ENCODE measurements around the gene STK38L.

The STK38L gene

GRCh38 chr12:27333403-27334009 lies 89.4 kb downstream of the STK38L start:
- DNase-seq: peak; percentile 38 to 77 (median 71)
- ChIA-PET CTCF (interaction anchor here (1.2 to 2.0 kb wide), 3 partner anchors 28 to 54 kb away, joined by 4 to 6 read pairs (median 5); no protein-coding TSS in a partner anchor), POLR2A (interaction anchor here (0.5 kb wide), 1 partner anchor 27 kb away, joined by 3 read pairs; no protein-coding TSS in a partner anchor)

GRCh38 chr12:27334042-27334720 lies 90.1 kb downstream of the STK38L start:
- Histone ChIP-seq H3K27me3 (replicated peaks in 2 of 5; ENCODE audit: control insufficient read depth in 4 of 5, insufficient read depth in 5 of 5, low read length in 4 of 5) (peaks cover 0 to 4% (median 0%) of the 10 kb centered on the region in 5 experiments), H3K4me1 (ENCODE audit: control extremely low read depth in 1 of 4, control insufficient read depth in 4 of 4, insufficient read depth in 4 of 4, low read length in 3 of 4) (peaks cover 9 to 34% (median 22%) of the 10 kb centered on the region in 4 experiments), H3K4me3 (ENCODE audit: control insufficient read depth in 1 of 7, extremely low read depth in 1 of 7, insufficient read depth in 4 of 7, low read depth in 2 of 7, low read length in 6 of 7) (peak overlapping the region in 6 of 7 experiments; percentile 76 to 95 (median 82)), H3K36me3 (ENCODE audit: control insufficient read depth in 4 of 4, insufficient read depth in 4 of 4, low read length in 3 of 4) (no peaks in the 10 kb centered on the region), H3K9me3 (ENCODE audit: control extremely low read depth in 1 of 5, control insufficient read depth in 4 of 5, insufficient read depth in 2 of 5, low read depth in 1 of 5, low read length in 4 of 5) (no peaks in the 10 kb centered on the region), H3K27ac (ENCODE audit: insufficient read depth in 1 of 2, low read depth in 1 of 2, low read length in 2 of 2, poor library complexity in 1 of 2, severe bottlenecking in 2 of 2) (no peak overlapping the region)
- peak in 1 of 3 donors; percentile 17 for DNase-seq
- ChIA-PET CTCF (interaction anchor here (1.1 to 2.0 kb wide), 4 partner anchors 28 to 53 kb away, joined by 3 to 6 read pairs (median 4); no protein-coding TSS in a partner anchor), POLR2A (interaction anchor here (0.5 kb wide), 1 partner anchor 27 kb away, joined by 3 read pairs; no protein-coding TSS in a partner anchor)
- 83% methylated on average over 3 of the region's 7 CpGs for WGBS (ENCODE audit: insufficient coverage)

More at GRCh38 chr12:27333403-27334009, 89.4 kb downstream of the STK38L start:
- Histone ChIP-seq H3K27me3 (replicated peaks in 2 of 5; ENCODE audit: control insufficient read depth in 4 of 5, insufficient read depth in 5 of 5, low read length in 4 of 5) (peaks cover 0 to 4% (median 0%) of the 10 kb centered on the region in 5 experiments), H3K4me3 (ENCODE audit: control insufficient read depth in 1 of 7, extremely low read depth in 1 of 7, insufficient read depth in 4 of 7, low read depth in 2 of 7, low read length in 6 of 7) (peak overlapping the region; percentile 76 to 95 (median 83)), H3K9me3 (ENCODE audit: control extremely low read depth in 1 of 5, control insufficient read depth in 4 of 5, insufficient read depth in 2 of 5, low read depth in 1 of 5, low read length in 4 of 5) (no peaks in the 10 kb centered on the region), H3K36me3 (ENCODE audit: control insufficient read depth in 4 of 4, insufficient read depth in 4 of 4, low read length in 3 of 4) (no peaks in the 10 kb centered on the region), H3K4me1 (ENCODE audit: control extremely low read depth in 1 of 4, control insufficient read depth in 4 of 4, insufficient read depth in 4 of 4, low read length in 3 of 4) (peaks cover 9 to 34% (median 22%) of the 10 kb centered on the region in 4 experiments), H3K27ac (ENCODE audit: insufficient read depth in 1 of 2, low read depth in 1 of 2, low read length in 2 of 2, poor library complexity in 1 of 2, severe bottlenecking in 2 of 2) (no peak overlapping the region)
- whole genome bisulfite sequencing (ENCODE audit: insufficient coverage): 1% methylated on average over 16 of the region's 40 CpGs

- POLR2A ChIA-PET: no interaction called here
- WGBS (ENCODE audit: insufficient coverage): 96% methylated on average over 2 of the region's 6 CpGs
- H3K27me3 ChIP-seq (replicated peaks in 2 of 5; ENCODE audit: control insufficient read depth in 4 of 5, insufficient read depth in 5 of 5, low read length in 4 of 5): peaks cover 0 to 4% (median 0%) of the 10 kb centered on the region in 5 experiments
- H3K27ac ChIP-seq (ENCODE audit: insufficient read depth in 1 of 2, low read depth in 1 of 2, low read length in 2 of 2, poor library complexity in 1 of 2, severe bottlenecking in 2 of 2): no peak overlapping the region
- no peak overlapping the region for H3K4me3 ChIP-seq (ENCODE audit: control insufficient read depth in 1 of 7, extremely low read depth in 1 of 7, insufficient read depth in 4 of 7, low read depth in 2 of 7, low read length in 6 of 7)
- H3K36me3 ChIP-seq (ENCODE audit: control insufficient read depth in 4 of 4, insufficient read depth in 4 of 4, low read length in 3 of 4): no peaks in the 10 kb centered on the region
- H3K9me3 ChIP-seq (ENCODE audit: control extremely low read depth in 1 of 5, control insufficient read depth in 4 of 5, insufficient read depth in 2 of 5, low read depth in 1 of 5, low read length in 4 of 5): no peaks in the 10 kb centered on the region
- H3K4me1 ChIP-seq (ENCODE audit: control extremely low read depth in 1 of 4, control insufficient read depth in 4 of 4, insufficient read depth in 4 of 4, low read length in 3 of 4): peaks cover 9 to 34% (median 22%) of the 10 kb centered on the region in 4 experiments
- CTCF ChIA-PET: interaction anchor here (1.1 kb wide), 1 partner anchor 46 kb away, joined by 3 read pairs; no protein-coding TSS in a partner anchor
- DNase-seq: no peak
Observed at GRCh38 chr12:27334721-27335082, 90.6 kb downstream of the STK38L start.

GRCh38 chr12:27335364-27336281 lies 91.5 kb downstream of the STK38L start:
- 100% methylated on average over 1 of the region's 5 CpGs for whole genome bisulfite sequencing (ENCODE audit: insufficient coverage)
- H3K27ac ChIP-seq (ENCODE audit: insufficient read depth in 1 of 2, low read depth in 1 of 2, low read length in 2 of 2, poor library complexity in 1 of 2, severe bottlenecking in 2 of 2): no peak overlapping the region
- ChIA-PET POLR2A (no interaction called here), CTCF (interaction anchor here (1.0 to 1.1 kb wide), 2 partner anchors 11 to 46 kb away, joined by 3 read pairs; no protein-coding TSS in a partner anchor)
- no peaks in the 10 kb centered on the region for H3K36me3 ChIP-seq (ENCODE audit: control insufficient read depth in 4 of 4, insufficient read depth in 4 of 4, low read length in 3 of 4)
- no peak overlapping the region for H3K4me3 ChIP-seq (ENCODE audit: control insufficient read depth in 1 of 7, extremely low read depth in 1 of 7, insufficient read depth in 4 of 7, low read depth in 2 of 7, low read length in 6 of 7)
- peaks cover 0 to 4% (median 0%) of the 10 kb centered on the region in 5 experiments for H3K27me3 ChIP-seq (replicated peaks in 2 of 5; ENCODE audit: control insufficient read depth in 4 of 5, insufficient read depth in 5 of 5, low read length in 4 of 5)
- H3K4me1 ChIP-seq (ENCODE audit: control extremely low read depth in 1 of 4, control insufficient read depth in 4 of 4, insufficient read depth in 4 of 4, low read length in 3 of 4): peaks cover 9 to 34% (median 22%) of the 10 kb centered on the region in 4 experiments
- no peak for DNase-seq
- H3K9me3 ChIP-seq (ENCODE audit: control extremely low read depth in 1 of 5, control insufficient read depth in 4 of 5, insufficient read depth in 2 of 5, low read depth in 1 of 5, low read length in 4 of 5): no peaks in the 10 kb centered on the region

DNA sequence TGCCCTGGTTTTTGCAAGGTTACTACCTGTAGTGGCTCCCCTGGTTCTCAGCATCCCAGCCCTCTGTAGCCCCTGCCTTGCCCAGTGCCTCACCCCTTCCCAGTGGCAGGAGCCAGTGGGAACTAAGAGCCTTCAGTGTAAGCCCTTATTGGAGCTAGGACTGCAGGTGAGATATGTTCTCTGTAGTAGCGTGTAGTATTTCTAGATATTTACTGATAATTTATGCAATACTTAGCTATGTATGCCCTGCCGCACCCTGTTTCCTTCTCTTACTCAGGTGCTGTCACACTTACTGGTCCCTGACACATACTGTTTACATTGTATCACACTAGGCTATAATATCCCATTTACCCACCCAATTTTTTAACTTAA lies 92.2 kb downstream of the STK38L start:
- Histone ChIP-seq H3K27me3 (replicated peaks in 2 of 5; ENCODE audit: control insufficient read depth in 4 of 5, insufficient read depth in 5 of 5, low read length in 4 of 5) (peaks cover 0 to 4% (median 0%) of the 10 kb centered on the region in 5 experiments), H3K36me3 (ENCODE audit: control insufficient read depth in 4 of 4, insufficient read depth in 4 of 4, low read length in 3 of 4) (no peaks in the 10 kb centered on the region), H3K4me1 (ENCODE audit: control extremely low read depth in 1 of 4, control insufficient read depth in 4 of 4, insufficient read depth in 4 of 4, low read length in 3 of 4) (peaks cover 7 to 28% (median 17%) of the 10 kb centered on the region in 4 experiments), H3K4me3 (ENCODE audit: control insufficient read depth in 1 of 7, extremely low read depth in 1 of 7, insufficient read depth in 4 of 7, low read depth in 2 of 7, low read length in 6 of 7) (no peak overlapping the region), H3K9me3 (ENCODE audit: control extremely low read depth in 1 of 5, control insufficient read depth in 4 of 5, insufficient read depth in 2 of 5, low read depth in 1 of 5, low read length in 4 of 5) (no peaks in the 10 kb centered on the region), H3K27ac (ENCODE audit: insufficient read depth in 1 of 2, low read depth in 1 of 2, low read length in 2 of 2, poor library complexity in 1 of 2, severe bottlenecking in 2 of 2) (no peak overlapping the region)
- POLR2A ChIA-PET: no interaction called here
- CTCF ChIA-PET: interaction anchor here (1.0 kb wide), 1 partner anchor 11 kb away, joined by 3 read pairs; no protein-coding TSS in a partner anchor
- no peak for DNase-seq
- WGBS (ENCODE audit: insufficient coverage): 83% methylated on average over 1 of the region's 2 CpGs

- no peaks in the 10 kb centered on the region for H3K9me3 ChIP-seq (ENCODE audit: control extremely low read depth in 1 of 5, control insufficient read depth in 4 of 5, insufficient read depth in 2 of 5, low read depth in 1 of 5, low read length in 4 of 5)
- no CpG with 5 or more reads among the region's 1 CpG for WGBS (ENCODE audit: insufficient coverage)
- no peak for DNase-seq
- peaks cover 5 to 17% (median 8%) of the 10 kb centered on the region in 4 experiments for H3K4me1 ChIP-seq (ENCODE audit: control extremely low read depth in 1 of 4, control insufficient read depth in 4 of 4, insufficient read depth in 4 of 4, low read length in 3 of 4)
- no peaks in the 10 kb centered on the region for H3K36me3 ChIP-seq (ENCODE audit: control insufficient read depth in 4 of 4, insufficient read depth in 4 of 4, low read length in 3 of 4)
- no peak overlapping the region for H3K4me3 ChIP-seq (ENCODE audit: control insufficient read depth in 1 of 7, extremely low read depth in 1 of 7, insufficient read depth in 4 of 7, low read depth in 2 of 7, low read length in 6 of 7)
- POLR2A ChIA-PET: no interaction called here
- CTCF ChIA-PET: no interaction called here
- no peak overlapping the region for H3K27ac ChIP-seq (ENCODE audit: insufficient read depth in 1 of 2, low read depth in 1 of 2, low read length in 2 of 2, poor library complexity in 1 of 2, severe bottlenecking in 2 of 2)
- H3K27me3 ChIP-seq (replicated peaks in 2 of 5; ENCODE audit: control insufficient read depth in 4 of 5, insufficient read depth in 5 of 5, low read length in 4 of 5): no peaks in the 10 kb centered on the region
Observed at GRCh38 chr12:27337376-27337775, 93.3 kb downstream of the STK38L start.
